Ishikawa (cell line): ENCODE measurements around the gene CACNA2D4.

ENCODE experiments used
- CEBPB ChIP-seq: IDR thresholded peaks from 2 replicates; pipeline ENCODE4 v1.6.1; 2012
- CREB1 ChIP-seq: IDR thresholded peaks from 2 replicates; pipeline ENCODE4 v1.6.1; 2012; ENCODE audit warnings: low read depth
- EGR1 ChIP-seq: IDR thresholded peaks from 2 replicates; pipeline ENCODE4 v1.6.1; 2012
- EP300 ChIP-seq: IDR thresholded peaks from 2 replicates; pipeline ENCODE4 v1.6.1; 2012; ENCODE audit warnings: borderline replicate concordance
- FOXM1 ChIP-seq: IDR thresholded peaks from 2 replicates; pipeline ENCODE4 v1.6.1; 2012; ENCODE audit warnings: low read depth, borderline replicate concordance
- NFIC ChIP-seq: IDR thresholded peaks from 2 replicates; pipeline ENCODE4 v1.6.1; 2012
- RAD21 ChIP-seq: IDR thresholded peaks from 2 replicates; pipeline ENCODE4 v1.6.1; 2012; ENCODE audit warnings: low read depth
- TAF1 ChIP-seq: IDR thresholded peaks from 2 replicates; pipeline ENCODE4 v1.6.1; 2012; ENCODE audit warnings: low read depth, mild to moderate bottlenecking
- TCF12 ChIP-seq: IDR thresholded peaks from 2 replicates; pipeline ENCODE4 v1.6.1; 2012; ENCODE audit warnings: low read depth
- TEAD4 ChIP-seq: IDR thresholded peaks from 2 replicates; pipeline ENCODE4 v1.6.1; 2012
- YY1 ChIP-seq: IDR thresholded peaks from 2 replicates; pipeline ENCODE4 v1.6.1; 2012; ENCODE audit warnings: low read depth
- ZBTB7A ChIP-seq: IDR thresholded peaks from 2 replicates; pipeline ENCODE4 v1.6.1; 2012; ENCODE audit warnings: low read depth
- TF ChIP-seq, protein P1 (sequence below): IDR thresholded peaks from 2 replicates; pipeline ENCODE4 v1.6.1; 2012; ENCODE audit warnings: low read depth, mild to moderate bottlenecking
- TF ChIP-seq, protein P2 (sequence below): IDR thresholded peaks from 2 replicates; pipeline ENCODE4 v1.6.1; 2012
- TF ChIP-seq, protein P3 (sequence below): IDR thresholded peaks from 2 replicates; pipeline ENCODE4 v1.6.1; 2012

Gene CACNA2D4

DNA sequence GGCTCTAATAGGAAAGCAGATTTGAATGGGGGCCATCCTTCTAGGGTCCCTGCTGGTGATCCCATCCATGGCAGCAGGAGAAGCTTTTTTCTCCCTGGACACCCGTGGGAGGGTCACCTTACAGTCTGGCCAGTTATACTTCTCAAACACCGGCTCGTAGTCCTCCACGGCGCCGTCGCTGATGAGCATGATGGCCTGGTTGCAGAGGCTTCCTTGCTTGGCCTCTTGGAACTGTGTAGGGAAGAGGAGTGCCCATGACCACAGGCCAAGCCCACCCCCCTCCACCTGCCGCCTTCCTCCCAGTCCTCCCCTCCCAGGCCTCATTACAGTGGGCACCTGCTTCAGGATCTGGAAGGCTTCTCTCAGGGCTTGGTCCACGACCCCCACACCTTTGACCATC is 33.8 kb downstream of the CACNA2D4 start:
- TF ChIP-seq NFIC (no peak), EP300 (no peak), ZBTB7A (no peak), EGR1 (no peak), TCF12 (no peak), CEBPB (no peak), TAF1 (no peak), CREB1 (no peak), TEAD4 (no peak), FOXM1 (no peak), RAD21 (no peak), YY1 (no peak)
- TF ChIP-seq, protein P1, sequence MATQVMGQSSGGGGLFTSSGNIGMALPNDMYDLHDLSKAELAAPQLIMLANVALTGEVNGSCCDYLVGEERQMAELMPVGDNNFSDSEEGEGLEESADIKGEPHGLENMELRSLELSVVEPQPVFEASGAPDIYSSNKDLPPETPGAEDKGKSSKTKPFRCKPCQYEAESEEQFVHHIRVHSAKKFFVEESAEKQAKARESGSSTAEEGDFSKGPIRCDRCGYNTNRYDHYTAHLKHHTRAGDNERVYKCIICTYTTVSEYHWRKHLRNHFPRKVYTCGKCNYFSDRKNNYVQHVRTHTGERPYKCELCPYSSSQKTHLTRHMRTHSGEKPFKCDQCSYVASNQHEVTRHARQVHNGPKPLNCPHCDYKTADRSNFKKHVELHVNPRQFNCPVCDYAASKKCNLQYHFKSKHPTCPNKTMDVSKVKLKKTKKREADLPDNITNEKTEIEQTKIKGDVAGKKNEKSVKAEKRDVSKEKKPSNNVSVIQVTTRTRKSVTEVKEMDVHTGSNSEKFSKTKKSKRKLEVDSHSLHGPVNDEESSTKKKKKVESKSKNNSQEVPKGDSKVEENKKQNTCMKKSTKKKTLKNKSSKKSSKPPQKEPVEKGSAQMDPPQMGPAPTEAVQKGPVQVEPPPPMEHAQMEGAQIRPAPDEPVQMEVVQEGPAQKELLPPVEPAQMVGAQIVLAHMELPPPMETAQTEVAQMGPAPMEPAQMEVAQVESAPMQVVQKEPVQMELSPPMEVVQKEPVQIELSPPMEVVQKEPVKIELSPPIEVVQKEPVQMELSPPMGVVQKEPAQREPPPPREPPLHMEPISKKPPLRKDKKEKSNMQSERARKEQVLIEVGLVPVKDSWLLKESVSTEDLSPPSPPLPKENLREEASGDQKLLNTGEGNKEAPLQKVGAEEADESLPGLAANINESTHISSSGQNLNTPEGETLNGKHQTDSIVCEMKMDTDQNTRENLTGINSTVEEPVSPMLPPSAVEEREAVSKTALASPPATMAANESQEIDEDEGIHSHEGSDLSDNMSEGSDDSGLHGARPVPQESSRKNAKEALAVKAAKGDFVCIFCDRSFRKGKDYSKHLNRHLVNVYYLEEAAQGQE = no peak
- TF ChIP-seq, protein P2, sequence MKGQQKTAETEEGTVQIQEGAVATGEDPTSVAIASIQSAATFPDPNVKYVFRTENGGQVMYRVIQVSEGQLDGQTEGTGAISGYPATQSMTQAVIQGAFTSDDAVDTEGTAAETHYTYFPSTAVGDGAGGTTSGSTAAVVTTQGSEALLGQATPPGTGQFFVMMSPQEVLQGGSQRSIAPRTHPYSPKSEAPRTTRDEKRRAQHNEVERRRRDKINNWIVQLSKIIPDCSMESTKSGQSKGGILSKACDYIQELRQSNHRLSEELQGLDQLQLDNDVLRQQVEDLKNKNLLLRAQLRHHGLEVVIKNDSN = no peak
- TF ChIP-seq, protein P3, sequence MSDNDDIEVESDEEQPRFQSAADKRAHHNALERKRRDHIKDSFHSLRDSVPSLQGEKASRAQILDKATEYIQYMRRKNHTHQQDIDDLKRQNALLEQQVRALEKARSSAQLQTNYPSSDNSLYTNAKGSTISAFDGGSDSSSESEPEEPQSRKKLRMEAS = no peak

DNA sequence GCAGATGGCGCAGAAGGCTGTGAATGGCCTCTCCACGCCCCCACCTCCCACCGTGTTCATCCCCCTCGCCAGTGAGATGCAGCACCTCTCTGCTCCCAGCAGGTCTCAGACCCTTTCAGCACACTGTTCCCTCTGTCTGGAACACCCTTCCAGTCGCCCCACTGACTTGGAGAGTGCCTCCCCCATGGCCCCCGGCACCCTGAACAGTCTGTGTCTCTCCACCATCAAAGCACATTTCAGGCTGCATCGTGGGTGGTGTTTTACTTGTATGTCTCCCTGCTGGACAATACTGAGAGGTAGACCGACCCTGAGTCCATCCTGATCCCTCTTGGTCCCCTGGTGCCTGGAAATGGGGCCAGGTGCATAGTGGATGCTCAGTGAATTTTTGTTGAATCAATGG is 34.9 kb downstream of the CACNA2D4 start:
- no peak for TF ChIP-seq TAF1
- TF ChIP-seq, protein P1 = no peak
- TF ChIP-seq, protein P3 = no peak
- TF ChIP-seq CREB1 = no peak
- no peak for TF ChIP-seq RAD21
- no peak for TF ChIP-seq EGR1
- TF ChIP-seq TCF12 = no peak

DNA sequence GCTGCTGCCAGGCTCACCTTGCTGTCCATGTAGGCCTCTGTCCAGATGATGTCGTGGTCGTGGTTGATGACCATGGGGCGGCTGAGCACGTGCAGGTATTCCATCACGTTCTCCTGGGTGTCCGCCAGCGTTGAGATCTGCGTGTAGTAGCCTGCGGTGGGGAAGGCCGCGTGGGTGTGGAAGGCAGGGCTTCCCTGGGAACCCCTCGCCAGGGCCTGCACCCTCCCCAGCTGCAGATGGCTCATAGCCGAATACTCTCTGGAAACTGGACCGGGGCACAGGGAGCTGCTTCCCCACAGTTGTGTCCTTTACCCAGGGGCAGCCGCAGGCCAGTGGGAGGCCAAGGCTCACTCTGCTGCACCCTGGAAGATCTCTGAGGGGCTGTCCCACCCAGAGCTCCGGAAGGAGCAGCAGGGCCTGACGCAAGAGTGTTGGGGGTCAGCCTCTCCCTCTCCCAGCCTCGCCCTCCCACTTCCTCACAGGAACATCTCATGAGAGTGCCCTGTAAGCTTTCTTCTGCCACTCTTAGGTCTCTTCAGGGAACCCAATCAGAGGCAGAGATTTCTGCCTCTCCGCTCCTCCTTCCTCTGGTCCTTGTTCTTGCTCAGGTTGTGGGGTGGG is 35.5 kb downstream of the CACNA2D4 start:
- TF ChIP-seq CEBPB = no peak
- no peak for TF ChIP-seq TEAD4
- TF ChIP-seq FOXM1 = no peak
- TF ChIP-seq, protein P2 = no peak
- TF ChIP-seq YY1 = no peak
- TF ChIP-seq CREB1 = no peak
- no peak for TF ChIP-seq EP300
- no peak for TF ChIP-seq RAD21
- no peak for TF ChIP-seq TAF1
- TF ChIP-seq, protein P3 = no peak
- no peak for TF ChIP-seq EGR1
- TF ChIP-seq, protein P1 = no peak
- TF ChIP-seq ZBTB7A = no peak
- TF ChIP-seq TCF12 = no peak
- TF ChIP-seq NFIC = no peak

DNA sequence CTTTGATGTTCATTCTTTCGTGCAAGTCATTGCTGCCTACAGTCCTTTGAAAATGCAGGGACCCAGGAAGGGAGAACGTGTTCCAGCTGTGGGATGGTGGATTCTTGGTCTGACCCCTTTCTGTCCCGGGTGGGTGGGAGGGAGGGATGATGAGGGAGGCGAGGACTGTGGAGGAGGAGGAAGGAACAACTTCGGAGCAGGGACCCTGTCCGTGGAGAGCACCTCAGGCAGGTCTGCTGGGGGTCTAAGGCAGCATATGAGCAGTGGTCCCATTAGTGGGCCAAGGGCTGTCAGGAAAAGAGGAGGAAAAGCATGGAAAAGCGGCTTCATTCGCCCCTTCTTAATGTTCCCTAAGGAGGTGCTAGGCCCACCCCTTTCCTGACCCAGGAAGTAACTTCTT is 36.0 kb downstream of the CACNA2D4 start:
- TF ChIP-seq ZBTB7A (no peak), CEBPB (no peak), EP300 (no peak), TCF12 (no peak), CREB1 (no peak), NFIC (no peak)
- TF ChIP-seq, protein P1 = no peak
